ENCODE data around the gene MARCO. TPM values are rescaled to one million over a fixed set of nuclear protein-coding genes. Genes with fewer than 3 reads are reported as not detected.

The MARCO gene
- total RNA-seq, 1 donor, result not detected

DNA sequence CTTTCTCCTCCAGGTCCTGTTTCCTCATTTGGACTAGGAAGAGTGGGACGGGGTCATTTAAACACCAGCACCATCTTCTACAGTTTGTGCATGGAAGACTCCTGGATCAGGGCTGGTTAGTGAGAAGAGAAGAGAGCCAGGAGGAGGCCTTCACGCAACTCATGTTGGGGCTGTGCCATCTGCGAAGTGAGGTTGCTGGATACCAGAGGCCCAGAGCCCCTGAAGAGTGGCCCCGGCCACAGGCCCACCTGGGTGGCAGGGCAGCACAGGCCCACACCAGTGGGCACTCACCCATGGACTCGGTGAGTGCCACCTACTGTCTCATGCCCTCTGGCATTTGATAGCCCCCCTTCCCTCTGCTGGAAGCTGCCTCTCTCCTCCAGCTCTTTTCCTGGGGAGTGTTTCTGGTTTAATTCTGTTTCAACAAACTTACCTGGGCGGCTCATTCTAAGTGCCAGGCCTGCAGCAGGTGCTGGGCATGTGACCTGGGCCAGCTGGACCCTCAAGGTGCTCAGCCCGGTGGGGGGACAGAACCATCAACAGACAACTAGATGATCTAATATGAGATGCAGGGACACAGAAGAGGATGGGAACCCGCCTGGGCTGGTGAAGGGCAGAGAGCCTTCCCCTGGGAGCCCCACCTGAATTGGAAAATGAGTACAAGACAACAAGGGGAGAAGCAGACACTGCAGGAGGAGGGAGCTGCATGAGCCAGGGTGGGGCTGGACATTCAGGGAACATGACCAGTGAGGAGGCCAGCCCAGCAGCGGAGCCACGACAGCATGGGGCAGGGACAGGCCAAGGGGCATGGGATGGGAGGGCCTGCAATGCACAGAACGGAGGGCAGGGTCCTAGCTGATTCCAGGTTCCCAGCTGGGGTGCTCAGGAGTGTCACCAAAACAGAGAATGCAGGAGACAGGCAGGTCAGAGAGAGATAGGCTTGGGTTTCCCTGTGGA lies 70.6 kb downstream of the MARCO start:
- Histone ChIP-seq H3K27me3 (ENCODE audit: insufficient read depth, low read length) (peaks cover 21% of the 10 kb centered on the region), H3K4me2 (ENCODE audit: insufficient read depth, low read length) (no peak overlapping the region), H3K4me1 (ENCODE audit: insufficient read depth, low read length) (no peaks in the 10 kb centered on the region), H2AFZ (ENCODE audit: low read length) (no peak overlapping the region), H3K36me3 (ENCODE audit: insufficient read depth, low read length) (no peaks in the 10 kb centered on the region), H3K79me2 (ENCODE audit: insufficient read depth, low read length) (no peaks in the 10 kb centered on the region), H4K20me1 (ENCODE audit: insufficient read depth, low read length) (no peaks in the 10 kb centered on the region), H3K4me3 (ENCODE audit: insufficient read depth, low read length) (no peak overlapping the region), H3K27ac (ENCODE audit: low read depth, low read length) (no peak overlapping the region), H3K9me3 (ENCODE audit: low read depth, low read length) (no peaks in the 10 kb centered on the region)
- TF ChIP-seq, protein P1, sequence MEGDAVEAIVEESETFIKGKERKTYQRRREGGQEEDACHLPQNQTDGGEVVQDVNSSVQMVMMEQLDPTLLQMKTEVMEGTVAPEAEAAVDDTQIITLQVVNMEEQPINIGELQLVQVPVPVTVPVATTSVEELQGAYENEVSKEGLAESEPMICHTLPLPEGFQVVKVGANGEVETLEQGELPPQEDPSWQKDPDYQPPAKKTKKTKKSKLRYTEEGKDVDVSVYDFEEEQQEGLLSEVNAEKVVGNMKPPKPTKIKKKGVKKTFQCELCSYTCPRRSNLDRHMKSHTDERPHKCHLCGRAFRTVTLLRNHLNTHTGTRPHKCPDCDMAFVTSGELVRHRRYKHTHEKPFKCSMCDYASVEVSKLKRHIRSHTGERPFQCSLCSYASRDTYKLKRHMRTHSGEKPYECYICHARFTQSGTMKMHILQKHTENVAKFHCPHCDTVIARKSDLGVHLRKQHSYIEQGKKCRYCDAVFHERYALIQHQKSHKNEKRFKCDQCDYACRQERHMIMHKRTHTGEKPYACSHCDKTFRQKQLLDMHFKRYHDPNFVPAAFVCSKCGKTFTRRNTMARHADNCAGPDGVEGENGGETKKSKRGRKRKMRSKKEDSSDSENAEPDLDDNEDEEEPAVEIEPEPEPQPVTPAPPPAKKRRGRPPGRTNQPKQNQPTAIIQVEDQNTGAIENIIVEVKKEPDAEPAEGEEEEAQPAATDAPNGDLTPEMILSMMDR (IDR thresholded peaks at IDR 0.05; ENCODE audit: extremely low read depth, low read depth, low read length), result no peak
- no peak for DNase-seq (ENCODE audit: insufficient read length, low spot score, missing footprints)

GRCh38 chr2:119013671-119014070 lies 71.7 kb downstream of the MARCO start:
- Histone ChIP-seq H3K4me1 (ENCODE audit: insufficient read depth, low read length) (no peaks in the 10 kb centered on the region), H3K4me3 (ENCODE audit: insufficient read depth, low read length) (no peak overlapping the region), H3K9me3 (ENCODE audit: low read depth, low read length) (no peaks in the 10 kb centered on the region), H4K20me1 (ENCODE audit: insufficient read depth, low read length) (no peaks in the 10 kb centered on the region), H3K27ac (ENCODE audit: low read depth, low read length) (no peak overlapping the region), H2AFZ (ENCODE audit: low read length) (no peak overlapping the region), H3K4me2 (ENCODE audit: insufficient read depth, low read length) (no peak overlapping the region), H3K79me2 (ENCODE audit: insufficient read depth, low read length) (no peaks in the 10 kb centered on the region), H3K27me3 (ENCODE audit: insufficient read depth, low read length) (peaks cover 21% of the 10 kb centered on the region), H3K36me3 (ENCODE audit: insufficient read depth, low read length) (no peaks in the 10 kb centered on the region)
- DNase-seq (ENCODE audit: insufficient read length, low spot score, missing footprints), result no peak
- TF ChIP-seq, protein P1 (IDR thresholded peaks at IDR 0.05; ENCODE audit: extremely low read depth, low read depth, low read length), result no peak

DNA sequence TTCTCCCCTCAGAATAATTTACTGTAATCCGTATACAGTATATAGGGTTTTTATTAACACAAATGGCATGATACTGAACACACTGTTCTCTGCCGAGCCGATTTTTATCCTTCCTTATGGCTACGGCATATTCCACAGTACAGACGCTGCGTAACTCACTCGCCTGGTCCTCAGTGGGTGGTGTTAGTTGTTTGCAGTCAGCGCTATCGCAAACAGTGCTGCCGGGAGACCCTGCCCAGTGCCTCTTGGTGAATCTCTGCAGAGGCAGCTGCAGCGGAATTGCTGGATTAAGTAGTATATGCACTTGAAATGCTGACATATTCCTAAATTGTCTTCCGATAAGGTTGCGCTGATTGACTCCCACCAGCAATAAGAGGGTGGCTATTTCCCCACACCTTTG lies 73.9 kb downstream of the MARCO start:
- no peaks in the 10 kb centered on the region for H3K4me1 ChIP-seq (ENCODE audit: insufficient read depth, low read length)
- DNase-seq (ENCODE audit: insufficient read length, low spot score, missing footprints), result no peak
- H2AFZ ChIP-seq (ENCODE audit: low read length), result no peak overlapping the region
- no peak overlapping the region for H3K4me2 ChIP-seq (ENCODE audit: insufficient read depth, low read length)
- H3K27me3 ChIP-seq (ENCODE audit: insufficient read depth, low read length), result peaks cover 16% of the 10 kb centered on the region
- H3K9me3 ChIP-seq (ENCODE audit: low read depth, low read length), result no peaks in the 10 kb centered on the region
- H3K27ac ChIP-seq (ENCODE audit: low read depth, low read length), result no peak overlapping the region
- H3K36me3 ChIP-seq (ENCODE audit: insufficient read depth, low read length), result no peaks in the 10 kb centered on the region
- H4K20me1 ChIP-seq (ENCODE audit: insufficient read depth, low read length), result no peaks in the 10 kb centered on the region
- H3K4me3 ChIP-seq (ENCODE audit: insufficient read depth, low read length), result no peak overlapping the region
- H3K79me2 ChIP-seq (ENCODE audit: insufficient read depth, low read length), result no peaks in the 10 kb centered on the region
- TF ChIP-seq, protein P1 (IDR thresholded peaks at IDR 0.05; ENCODE audit: extremely low read depth, low read depth, low read length), result no peak

GRCh38 chr2:119019521-119019920 lies 77.5 kb downstream of the MARCO start:
- H3K27me3 ChIP-seq (ENCODE audit: insufficient read depth, low read length), result peaks cover 5% of the 10 kb centered on the region
- no peaks in the 10 kb centered on the region for H3K79me2 ChIP-seq (ENCODE audit: insufficient read depth, low read length)
- no peak overlapping the region for H3K4me3 ChIP-seq (ENCODE audit: insufficient read depth, low read length)
- H2AFZ ChIP-seq (ENCODE audit: low read length), result no peak overlapping the region
- DNase-seq (ENCODE audit: insufficient read length, low spot score, missing footprints), result no peak
- H3K36me3 ChIP-seq (ENCODE audit: insufficient read depth, low read length), result no peaks in the 10 kb centered on the region
- H3K4me1 ChIP-seq (ENCODE audit: insufficient read depth, low read length), result no peaks in the 10 kb centered on the region
- H3K4me2 ChIP-seq (ENCODE audit: insufficient read depth, low read length), result no peak overlapping the region
- no peaks in the 10 kb centered on the region for H4K20me1 ChIP-seq (ENCODE audit: insufficient read depth, low read length)
- H3K27ac ChIP-seq (ENCODE audit: low read depth, low read length), result no peak overlapping the region
- TF ChIP-seq, protein P1 (IDR thresholded peaks at IDR 0.05; ENCODE audit: extremely low read depth, low read depth, low read length), result no peak
- no peaks in the 10 kb centered on the region for H3K9me3 ChIP-seq (ENCODE audit: low read depth, low read length)

Data from osteoblast (primary cell).